Immature natural killer cell (primary cell): ENCODE data around the gene CLSTN1. TPM values are rescaled to one million over a fixed set of nuclear protein-coding genes. Genes with fewer than 3 reads are reported as not detected.
"Not testable (repeated sequence)": the region's sequence is repeated elsewhere in the genome, so short reads cannot be mapped to it uniquely, and the experiment has no call there.

Experiments used
- DNase-seq, 3 donors: peaks; one replicate each; pipeline ENCODE4 v3.0.0; 2022; ENCODE audit warnings: mixed read lengths in 1 of 3
- H3K27ac Mint-ChIP-seq, 6 donors: one replicate each; pipeline ENCODE4 v1.8.0; 2020; ENCODE audit warnings: mixed read lengths in 6 of 6, mild to moderate bottlenecking in 5 of 6, inconsistent platforms in 4 of 6, moderate library complexity in 3 of 6
- H3K27me3 Mint-ChIP-seq, 3 donors: one replicate each; pipeline ENCODE4 v1.8.0; 2020 to 2021; ENCODE audit warnings: low read depth in 3 of 3, mild to moderate bottlenecking in 3 of 3, mixed read lengths in 3 of 3, moderate library complexity in 3 of 3, inconsistent platforms in 1 of 3
- H3K36me3 Mint-ChIP-seq, 3 donors: one replicate each; pipeline ENCODE4 v1.8.0; 2020; ENCODE audit warnings: mixed read lengths in 3 of 3, inconsistent platforms in 2 of 3, mild to moderate bottlenecking in 2 of 3
- H3K4me1 Mint-ChIP-seq, 2 donors: one replicate each; pipeline ENCODE4 v1.8.0; 2020; ENCODE audit warnings: inconsistent platforms in 2 of 2, mild to moderate bottlenecking in 2 of 2, mixed read lengths in 2 of 2, moderate library complexity in 1 of 2
- H3K4me3 Mint-ChIP-seq, 5 donors: one replicate each; pipeline ENCODE4 v1.8.0; 2020; ENCODE audit warnings: mild to moderate bottlenecking in 5 of 5, mixed read lengths in 5 of 5, inconsistent platforms in 3 of 5, moderate library complexity in 3 of 5
- H3K9me3 Mint-ChIP-seq, 6 donors: one replicate each; pipeline ENCODE4 v1.8.0; 2020; ENCODE audit warnings: mild to moderate bottlenecking in 6 of 6, mixed read lengths in 6 of 6, inconsistent platforms in 4 of 6, moderate library complexity in 3 of 6
- polyA plus RNA-seq, 3 donors: library from polyadenylated mRNA; unstranded; fragments of 300-500 nt; fragmentation: Illumina TruSeq; gene quantifications; one replicate each; pipeline ENCODE4 v1.2.3, GENCODE V29; 2021

Gene CLSTN1
- polyA plus RNA-seq, 3 donors from 2014 or later, result 7.4 to 35.7 (median 11.0) TPM

GRCh38 chr1:9793291-9793690 is 30.5 kb downstream of the CLSTN1 start:
- Mint-ChIP-seq H3K27me3 (peaks cover 0 to 2% (median 0%) of the 10 kb centered on the region in 3 donors), H3K4me3 (no peak overlapping the region)

GRCh38 chr1:9792156-9793042 is 31.4 kb downstream of the CLSTN1 start:
- no peak for DNase-seq
- peaks cover 0 to 4% (median 0%) of the 10 kb centered on the region in 3 donors for H3K36me3 Mint-ChIP-seq
- no peaks in the 10 kb centered on the region for H3K9me3 Mint-ChIP-seq
- peaks cover 36 to 67% of the 10 kb centered on the region in 2 donors for H3K4me1 Mint-ChIP-seq
- peaks cover 0 to 2% (median 0%) of the 10 kb centered on the region in 3 donors for H3K27me3 Mint-ChIP-seq
- peak overlapping the region in 1 of 6 donors; percentile 50 for H3K27ac Mint-ChIP-seq
- no peak overlapping the region for H3K4me3 Mint-ChIP-seq

More at GRCh38 chr1:9793291-9793690, 30.5 kb downstream of the CLSTN1 start:
- Mint-ChIP-seq H3K9me3 (no peaks in the 10 kb centered on the region), H3K36me3 (peaks cover 0 to 4% (median 0%) of the 10 kb centered on the region in 3 donors), H3K27ac (peak overlapping the region in 2 of 6 donors; percentile 34 to 40), H3K4me1 (peaks cover 35 to 68% of the 10 kb centered on the region in 2 donors)
- DNase-seq, result no peak

- not testable (repeated sequence) for H3K27me3 Mint-ChIP-seq
These were observed 34.1 kb downstream of the CLSTN1 start for GRCh38 chr1:9789700-9790099.

GRCh38 chr1:9787702-9788101 is 36.1 kb downstream of the CLSTN1 start:
- Mint-ChIP-seq H3K27me3 (peaks cover 0 to 2% (median 0%) of the 10 kb centered on the region in 3 donors), H3K36me3 (no peaks in the 10 kb centered on the region), H3K9me3 (no peaks in the 10 kb centered on the region), H3K4me3 (peak overlapping the region in 4 of 5 donors; percentile 2 to 81 (median 49)), H3K27ac (peak overlapping the region; percentile 51 to 72 (median 68)), H3K4me1 (peaks cover 22 to 36% of the 10 kb centered on the region in 2 donors)
- DNase-seq, result peak in 1 of 3 donors; percentile 30

More at GRCh38 chr1:9789700-9790099, 34.1 kb downstream of the CLSTN1 start:
- H3K36me3 Mint-ChIP-seq, DNase-seq, H3K9me3 Mint-ChIP-seq, H3K4me3 Mint-ChIP-seq: not testable (repeated sequence)
- H3K4me1 Mint-ChIP-seq, result peaks cover 28 to 47% of the 10 kb centered on the region in 2 donors
- peak overlapping the region in 1 of 6 donors; percentile 64 for H3K27ac Mint-ChIP-seq

- H3K4me1 Mint-ChIP-seq, result peaks cover 25 to 29% of the 10 kb centered on the region in 2 donors
- peaks cover 0 to 2% (median 0%) of the 10 kb centered on the region in 3 donors for H3K27me3 Mint-ChIP-seq
- H3K27ac Mint-ChIP-seq, result peak overlapping the region in 2 of 6 donors; percentile 14 to 30
- DNase-seq, result no peak
- no peak overlapping the region for H3K4me3 Mint-ChIP-seq
- no peaks in the 10 kb centered on the region for H3K36me3 Mint-ChIP-seq
- no peaks in the 10 kb centered on the region for H3K9me3 Mint-ChIP-seq
These were observed 38.4 kb downstream of the CLSTN1 start for GRCh38 chr1:9785406-9785805.

GRCh38 chr1:9784508-9785133 is 39.1 kb downstream of the CLSTN1 start:
- Mint-ChIP-seq H3K27ac (no peak overlapping the region), H3K4me3 (no peak overlapping the region), H3K9me3 (no peaks in the 10 kb centered on the region), H3K36me3 (no peaks in the 10 kb centered on the region), H3K4me1 (peaks cover 24% of the 10 kb centered on the region in 2 donors), H3K27me3 (peaks cover 0 to 2% (median 0%) of the 10 kb centered on the region in 3 donors)
- DNase-seq, result peak; percentile 46 to 55 (median 51)

GRCh38 chr1:9782897-9783296 is 40.9 kb downstream of the CLSTN1 start:
- H3K36me3 Mint-ChIP-seq, result no peaks in the 10 kb centered on the region
- no peak overlapping the region for H3K4me3 Mint-ChIP-seq
- H3K27ac Mint-ChIP-seq, result no peak overlapping the region
- no peaks in the 10 kb centered on the region for H3K9me3 Mint-ChIP-seq
- H3K27me3 Mint-ChIP-seq, result peaks cover 0 to 2% (median 0%) of the 10 kb centered on the region in 3 donors
- no peak for DNase-seq
- H3K4me1 Mint-ChIP-seq, result peaks cover 17 to 18% of the 10 kb centered on the region in 2 donors

GRCh38 chr1:9782116-9782751 is 41.5 kb downstream of the CLSTN1 start:
- Mint-ChIP-seq H3K36me3 (no peaks in the 10 kb centered on the region), H3K9me3 (no peaks in the 10 kb centered on the region), H3K4me1 (peaks cover 14 to 15% of the 10 kb centered on the region in 2 donors), H3K27ac (no peak overlapping the region), H3K4me3 (no peak overlapping the region), H3K27me3 (no peaks in the 10 kb centered on the region)
- DNase-seq, result no peak

- no peaks in the 10 kb centered on the region for H3K36me3 Mint-ChIP-seq
- no peak overlapping the region for H3K4me3 Mint-ChIP-seq
- H3K27me3 Mint-ChIP-seq, result no peaks in the 10 kb centered on the region
- H3K9me3 Mint-ChIP-seq, result no peaks in the 10 kb centered on the region
- H3K27ac Mint-ChIP-seq, result no peak overlapping the region
- no peak for DNase-seq
- H3K4me1 Mint-ChIP-seq, result peaks cover 9 to 21% of the 10 kb centered on the region in 2 donors
These were observed 43.1 kb downstream of the CLSTN1 start for GRCh38 chr1:9780554-9781110.

- H3K4me1 Mint-ChIP-seq, result peaks cover 6 to 14% of the 10 kb centered on the region in 2 donors
- no peak for DNase-seq
- H3K4me3 Mint-ChIP-seq, result no peak overlapping the region
- H3K36me3 Mint-ChIP-seq, result no peaks in the 10 kb centered on the region
- no peak overlapping the region for H3K27ac Mint-ChIP-seq
- no peaks in the 10 kb centered on the region for H3K9me3 Mint-ChIP-seq
- H3K27me3 Mint-ChIP-seq, result no peaks in the 10 kb centered on the region
These were observed 44.9 kb downstream of the CLSTN1 start for GRCh38 chr1:9778905-9779304.

GRCh38 chr1:9776685-9777084 is 47.1 kb downstream of the CLSTN1 start:
- no peak overlapping the region for H3K4me3 Mint-ChIP-seq
- peaks cover 2 to 21% of the 10 kb centered on the region in 2 donors for H3K4me1 Mint-ChIP-seq
- no peaks in the 10 kb centered on the region for H3K27me3 Mint-ChIP-seq
- no peaks in the 10 kb centered on the region for H3K9me3 Mint-ChIP-seq
- no peak for DNase-seq
- H3K27ac Mint-ChIP-seq, result no peak overlapping the region
- H3K36me3 Mint-ChIP-seq, result peaks cover 0 to 11% (median 3%) of the 10 kb centered on the region in 3 donors

- peaks cover 0 to 11% (median 3%) of the 10 kb centered on the region in 3 donors for H3K36me3 Mint-ChIP-seq
- H3K4me1 Mint-ChIP-seq, result peaks cover 2 to 21% of the 10 kb centered on the region in 2 donors
- no peak for DNase-seq
- H3K9me3 Mint-ChIP-seq, result no peaks in the 10 kb centered on the region
- peaks cover 0 to 1% (median 0%) of the 10 kb centered on the region in 3 donors for H3K27me3 Mint-ChIP-seq
- H3K4me3 Mint-ChIP-seq, result no peak overlapping the region
- H3K27ac Mint-ChIP-seq, result no peak overlapping the region
These were observed 48.8 kb downstream of the CLSTN1 start for GRCh38 chr1:9774712-9775679.
